HG03457 (cell line): Measurements from ENCODE around the gene MYF6.
A peak's percentile ranks its signal among the peaks of the same experiment; 100 is the strongest.

Experiments
- ATAC-seq: cut with Tn5 transposase; IDR thresholded peaks from one replicate; pipeline ENCODE4 v1.9.1; 2021; ENCODE audit warnings: moderate number of reproducible peaks; ENCODE audit not compliant: unreplicated experiment

Gene MYF6

DNA sequence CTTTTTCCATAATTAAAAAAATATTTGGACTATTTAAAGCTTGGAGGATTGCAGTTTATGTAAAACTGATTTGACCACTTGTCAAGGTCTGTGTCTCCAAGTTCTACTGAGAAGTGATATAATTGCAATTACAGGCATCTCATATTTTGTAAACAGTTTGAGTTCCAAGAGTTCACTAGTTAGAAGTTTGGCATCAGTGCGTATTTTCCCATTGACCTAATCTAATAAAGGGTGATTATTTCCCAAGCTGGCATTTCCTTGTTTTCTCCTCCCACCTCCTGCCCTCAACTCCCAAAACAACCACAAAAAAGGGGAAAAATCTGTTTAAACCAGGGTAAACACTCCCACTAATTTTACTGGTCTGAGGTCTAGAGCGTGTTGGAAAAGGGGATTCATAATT lies 3.0 kb upstream of the MYF6 start:
- ATAC-seq: no peak

DNA sequence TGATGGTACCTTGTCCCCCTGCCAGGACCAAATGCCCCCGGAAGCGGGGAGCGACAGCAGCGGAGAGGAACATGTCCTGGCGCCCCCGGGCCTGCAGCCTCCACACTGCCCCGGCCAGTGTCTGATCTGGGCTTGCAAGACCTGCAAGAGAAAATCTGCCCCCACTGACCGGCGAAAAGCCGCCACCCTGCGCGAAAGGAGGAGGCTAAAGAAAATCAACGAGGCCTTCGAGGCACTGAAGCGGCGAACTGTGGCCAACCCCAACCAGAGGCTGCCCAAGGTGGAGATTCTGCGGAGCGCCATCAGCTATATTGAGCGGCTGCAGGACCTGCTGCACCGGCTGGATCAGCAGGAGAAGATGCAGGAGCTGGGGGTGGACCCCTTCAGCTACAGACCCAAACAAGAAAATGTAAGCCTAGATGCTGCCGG lies 410 bp downstream of the MYF6 start:
- no peak for ATAC-seq

DNA sequence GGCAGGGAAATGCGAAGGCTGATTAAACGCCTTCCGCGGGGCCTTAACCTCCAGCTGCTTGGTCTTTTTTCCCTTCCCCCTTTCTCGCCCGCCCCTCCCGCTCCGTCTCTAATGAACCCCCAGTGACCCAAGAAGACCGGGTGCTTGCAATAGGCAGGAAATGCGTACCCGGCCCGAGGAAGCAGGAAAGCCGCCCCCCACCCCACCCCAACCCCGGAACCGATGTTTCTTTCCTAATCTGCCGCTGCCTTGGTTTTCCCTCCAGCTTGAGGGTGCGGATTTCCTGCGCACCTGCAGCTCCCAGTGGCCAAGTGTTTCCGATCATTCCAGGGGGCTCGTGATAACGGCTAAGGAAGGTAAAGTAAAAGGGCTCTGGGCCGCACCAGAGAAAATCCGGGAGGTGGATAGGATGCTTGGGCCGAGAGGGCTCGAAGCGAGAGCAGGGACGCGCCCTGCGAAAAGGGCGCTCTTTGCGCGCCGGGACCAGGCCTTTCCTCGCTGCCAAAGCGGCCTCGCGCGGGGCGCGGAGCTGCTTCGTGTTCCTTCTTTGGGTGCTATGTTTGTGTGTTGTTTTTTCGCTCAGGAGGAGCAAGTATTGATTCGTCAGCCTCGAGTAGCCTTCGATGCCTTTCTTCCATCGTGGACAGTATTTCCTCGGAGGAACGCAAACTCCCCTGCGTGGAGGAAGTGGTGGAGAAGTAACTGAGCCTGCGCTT lies 983 bp downstream of the MYF6 start:
- ATAC-seq: no peak

DNA sequence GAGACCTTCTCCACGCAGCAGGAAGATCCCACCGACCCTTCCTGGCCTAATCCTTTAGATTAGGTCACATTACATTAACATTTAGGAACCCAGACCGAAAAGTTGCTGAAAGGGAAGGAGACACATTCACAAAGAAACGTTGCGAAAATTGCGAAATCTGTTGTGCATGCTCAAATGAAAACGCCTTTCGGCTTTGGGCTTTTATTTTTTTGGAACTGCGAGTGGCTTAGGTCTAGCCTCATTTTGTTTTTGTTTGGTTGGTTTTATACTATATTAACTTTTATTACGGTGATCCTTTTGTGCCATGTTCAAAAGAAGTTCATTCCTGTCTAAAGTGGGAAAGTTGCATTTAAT lies 1.5 kb downstream of the MYF6 start:
- ATAC-seq: no peak

DNA sequence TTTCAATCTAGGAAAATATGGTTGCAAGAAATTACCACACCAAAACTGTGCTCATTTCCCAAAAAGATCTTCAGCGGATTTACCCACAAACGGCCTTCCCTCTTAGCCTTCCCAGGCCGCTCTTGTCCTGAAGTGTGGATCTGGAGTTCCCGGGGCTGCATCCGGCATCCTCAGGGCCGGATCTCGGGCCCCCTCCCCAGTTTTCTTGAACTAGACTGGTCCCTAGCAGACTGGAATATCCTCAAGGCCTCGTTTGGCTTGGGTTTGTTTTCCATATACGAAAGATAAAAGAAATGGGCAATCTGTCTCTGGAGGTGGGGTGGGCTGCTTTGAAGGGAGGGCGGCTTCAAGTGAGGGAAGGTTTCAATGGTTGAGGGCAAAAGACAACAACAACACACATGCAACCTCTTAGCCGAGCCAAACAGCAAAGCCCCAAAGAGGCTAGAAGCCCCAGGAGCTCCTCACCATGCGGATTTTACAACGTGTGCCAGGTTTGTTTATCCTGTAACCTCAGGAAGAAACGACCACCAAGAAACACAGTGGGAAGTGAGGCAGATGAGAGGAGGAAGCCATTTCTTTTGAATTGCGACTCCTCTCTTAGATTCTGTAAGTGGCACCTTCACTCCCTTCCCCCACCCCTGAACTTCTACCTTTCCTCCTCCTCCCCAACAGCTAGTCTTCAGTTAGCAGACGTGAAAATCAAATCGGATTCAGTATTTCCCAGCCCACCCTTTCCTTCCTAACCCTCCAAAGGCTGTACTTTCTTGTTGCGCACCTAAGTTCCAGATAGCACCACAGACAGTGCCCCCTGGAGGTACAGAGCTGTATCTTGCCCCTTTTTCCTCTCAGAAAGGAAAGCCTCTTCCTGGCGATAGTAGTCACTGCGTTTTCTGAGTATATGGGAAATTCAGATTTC lies 2.6 kb downstream of the MYF6 start:
- peak; percentile 59 for ATAC-seq

DNA sequence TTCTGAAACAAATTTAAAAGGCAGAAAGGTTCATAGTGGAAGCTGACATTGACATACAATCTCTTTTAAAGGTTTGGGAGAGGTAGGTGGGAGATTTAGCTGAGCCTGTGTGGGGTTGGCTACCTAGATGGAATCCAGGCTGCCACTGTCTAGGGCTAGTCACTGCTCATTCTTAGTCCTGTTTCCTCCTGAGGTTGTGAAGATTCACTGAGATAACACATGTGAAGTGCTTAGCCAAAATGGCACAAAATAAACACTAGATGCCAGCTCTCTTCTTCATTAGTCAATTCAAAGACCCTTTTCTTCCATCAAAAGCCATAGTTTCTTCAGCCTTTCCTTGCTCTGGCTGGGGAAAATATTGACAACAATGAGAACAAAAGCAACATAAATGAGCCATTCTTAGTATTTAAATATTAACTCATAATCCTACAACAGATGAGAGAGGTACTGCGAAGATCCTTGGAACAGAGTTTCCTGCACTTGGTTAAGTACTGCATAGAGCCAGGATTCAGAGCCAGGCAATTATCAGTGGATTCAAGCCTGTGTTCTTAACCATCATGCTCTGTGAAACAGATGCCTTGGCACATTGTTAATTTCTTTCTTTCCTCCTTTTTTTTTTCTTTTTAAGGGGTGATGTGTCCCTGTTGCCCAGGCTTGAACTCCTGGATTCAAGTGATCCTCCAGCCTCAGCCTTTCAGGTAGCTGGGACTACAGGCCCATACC lies 3.5 kb downstream of the MYF6 start:
- no peak for ATAC-seq

DNA sequence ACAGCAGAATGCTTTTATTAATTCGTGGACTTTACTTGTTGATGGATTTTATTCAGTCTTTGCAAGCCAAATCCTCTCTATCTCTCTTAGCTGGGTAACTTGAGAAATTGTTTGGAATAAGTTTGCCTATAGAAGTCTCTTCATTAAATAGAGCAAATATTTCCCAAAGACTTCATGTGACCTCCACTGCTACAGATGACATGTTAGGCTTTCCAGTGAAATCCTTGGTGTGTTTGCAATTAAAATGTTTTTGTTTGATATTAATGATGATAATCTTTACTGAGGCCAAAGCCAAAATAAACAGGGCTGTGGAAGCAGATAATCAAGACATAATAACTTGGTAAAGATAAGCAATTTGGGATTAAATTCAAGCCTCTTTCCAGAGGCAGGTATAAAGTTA lies 4.4 kb downstream of the MYF6 start:
- ATAC-seq: no peak

DNA sequence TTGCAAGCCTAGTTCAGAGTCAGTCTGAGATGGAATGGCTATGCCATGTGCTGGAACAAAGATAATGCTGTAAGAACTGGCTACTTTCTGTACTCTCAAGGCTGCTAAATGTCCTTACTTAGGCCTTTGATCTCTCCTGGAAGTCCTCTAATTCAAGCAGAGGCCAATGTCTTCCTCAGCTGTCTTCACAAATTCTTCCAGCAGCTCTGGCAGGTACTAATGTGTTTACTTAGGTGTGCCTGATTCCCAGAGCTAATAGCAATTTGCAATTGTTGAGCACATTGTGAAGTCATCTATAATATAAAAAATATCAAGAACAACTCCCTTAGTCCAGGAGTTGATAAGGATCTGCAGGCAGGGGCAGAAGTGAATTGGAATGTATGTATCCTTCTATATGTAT lies 5.4 kb downstream of the MYF6 start:
- ATAC-seq: no peak

DNA sequence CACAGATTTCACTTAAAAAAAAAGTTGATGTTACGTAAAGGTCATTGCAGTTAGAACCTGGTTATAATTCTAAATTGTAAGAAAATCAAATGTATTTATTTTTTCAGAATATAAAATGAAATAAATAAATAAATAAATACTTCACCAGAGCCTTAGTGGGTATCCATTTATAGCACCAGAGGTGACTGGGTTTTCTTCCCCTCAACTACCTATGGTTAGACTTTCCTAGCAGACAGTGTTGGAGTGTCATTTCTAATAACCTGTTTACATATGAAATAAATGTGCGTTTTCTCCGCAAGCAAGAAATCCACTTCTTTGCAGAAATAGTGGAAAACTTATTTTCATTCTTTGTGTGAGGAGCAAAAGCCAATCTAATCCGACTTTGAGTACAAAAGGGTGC lies 6.0 kb downstream of the MYF6 start:
- ATAC-seq: no peak

DNA sequence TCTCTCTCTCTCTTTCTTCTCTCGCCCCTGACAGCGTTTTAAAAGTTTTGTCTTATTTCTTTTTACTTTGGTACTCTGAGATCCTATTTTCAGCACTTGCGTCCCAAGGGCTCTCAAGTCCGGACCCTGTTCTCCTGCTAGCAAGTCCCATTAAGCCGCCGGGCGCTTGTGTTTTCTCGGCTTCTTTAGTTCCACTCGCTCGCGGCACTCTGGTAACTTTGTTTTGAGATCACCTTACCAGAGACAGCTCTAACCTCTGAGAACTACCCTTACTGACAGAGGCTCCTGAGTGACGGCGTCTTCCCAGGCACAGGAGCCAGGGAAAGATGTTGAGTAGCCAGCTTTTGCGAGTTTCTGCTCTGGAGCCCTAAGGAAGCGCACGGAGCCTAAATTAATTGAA lies 6.6 kb downstream of the MYF6 start:
- ATAC-seq: no peak

DNA sequence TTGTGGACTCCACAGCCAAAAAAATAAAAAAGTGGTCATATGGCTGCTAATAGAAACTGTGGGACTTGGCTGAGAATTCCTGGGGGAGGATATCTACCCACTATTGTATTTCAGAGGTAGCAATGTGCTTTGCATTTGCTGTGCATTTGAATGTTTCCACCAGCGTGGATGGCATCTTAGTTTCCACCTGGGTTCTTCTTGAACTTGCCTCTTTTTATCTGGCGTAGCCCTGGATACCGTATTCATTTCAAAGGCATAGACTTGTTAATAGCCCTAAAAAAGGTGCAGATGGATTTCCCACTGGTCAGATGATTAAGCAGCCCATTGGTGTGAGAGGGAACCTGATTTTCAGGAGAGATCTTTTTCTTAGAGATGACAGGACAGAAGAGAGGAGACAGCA lies 7.4 kb downstream of the MYF6 start:
- ATAC-seq: no peak

DNA sequence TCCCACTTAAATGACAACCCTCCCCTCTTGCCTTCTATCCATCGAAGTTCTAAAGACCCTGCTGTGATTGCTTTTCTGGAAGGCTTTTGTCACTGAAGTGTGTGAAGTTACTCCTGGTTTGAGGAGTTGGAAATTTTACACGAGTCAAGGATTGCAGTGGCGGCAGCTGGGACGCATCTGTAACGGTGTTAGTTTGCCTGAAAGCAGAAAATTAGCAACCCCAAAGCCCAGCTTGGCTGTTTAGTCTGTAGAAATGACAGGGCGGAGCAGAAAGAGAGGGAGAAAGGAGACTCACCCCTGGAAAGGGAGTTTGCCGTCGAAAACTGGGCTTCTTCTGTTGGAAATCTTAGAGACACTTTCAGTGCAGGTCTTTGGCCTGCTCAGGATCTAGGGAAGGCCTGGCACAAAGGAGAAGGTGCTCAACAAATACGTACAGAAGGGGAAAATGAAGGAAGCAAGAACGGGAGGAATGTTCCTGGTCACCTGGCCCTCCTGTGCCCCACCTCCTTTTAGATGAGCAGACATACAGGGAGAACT lies 8.3 kb downstream of the MYF6 start:
- no peak for ATAC-seq

DNA sequence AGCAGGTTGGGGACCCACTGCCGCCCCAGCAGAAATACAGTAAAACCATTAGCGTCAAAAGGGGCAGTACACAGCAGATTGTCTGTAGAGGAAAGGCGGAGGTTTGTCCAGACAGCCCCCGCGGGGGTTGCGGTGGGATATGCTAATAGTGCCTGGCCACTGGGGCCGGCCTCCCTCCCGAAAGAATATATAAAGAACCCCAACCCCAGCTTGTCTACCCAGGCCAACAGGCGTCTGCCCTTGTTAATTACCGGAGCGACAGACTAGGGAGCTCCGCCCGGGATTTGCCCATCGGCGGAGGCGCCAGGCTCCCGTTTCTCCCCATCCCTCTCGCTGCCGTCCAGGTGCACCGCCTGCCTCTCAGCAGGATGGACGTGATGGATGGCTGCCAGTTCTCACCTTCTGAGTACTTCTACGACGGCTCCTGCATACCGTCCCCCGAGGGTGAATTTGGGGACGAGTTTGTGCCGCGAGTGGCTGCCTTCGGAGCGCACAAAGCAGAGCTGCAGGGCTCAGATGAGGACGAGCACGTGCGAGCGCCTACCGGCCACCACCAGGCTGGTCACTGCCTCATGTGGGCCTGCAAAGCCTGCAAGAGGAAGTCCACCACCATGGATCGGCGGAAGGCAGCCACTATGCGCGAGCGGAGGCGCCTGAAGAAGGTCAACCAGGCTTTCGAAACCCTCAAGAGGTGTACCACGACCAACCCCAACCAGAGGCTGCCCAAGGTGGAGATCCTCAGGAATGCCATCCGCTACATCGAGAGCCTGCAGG lies 9.4 kb downstream of the MYF6 start, which contains the start of gene MYF5:
Gene MYF5 (plus strand): TSS at position 217 of the 774 bp plus-strand sequence. CDS start 152 bp downstream, at position 369.
- no peak for ATAC-seq

DNA sequence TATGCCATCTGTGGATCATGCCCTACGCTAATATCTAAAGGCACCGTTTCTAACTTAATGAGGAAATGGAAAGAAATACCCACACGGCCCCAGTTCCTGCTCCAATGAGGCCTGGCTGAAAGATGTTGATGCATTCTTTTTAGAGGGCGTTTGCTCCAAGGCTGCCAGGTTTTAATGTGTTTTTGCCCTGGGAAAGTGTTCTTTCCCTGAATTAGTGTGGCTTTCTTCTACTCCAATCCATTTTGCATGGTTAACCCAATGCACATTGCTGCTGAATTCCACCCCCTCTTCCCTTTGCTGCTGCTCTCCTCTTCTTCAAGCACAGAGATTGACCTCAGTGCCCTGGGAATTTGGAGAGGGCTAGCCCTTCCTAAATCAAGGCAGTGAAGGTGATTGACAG lies 10.4 kb downstream of the MYF6 start:
- no peak for ATAC-seq

DNA sequence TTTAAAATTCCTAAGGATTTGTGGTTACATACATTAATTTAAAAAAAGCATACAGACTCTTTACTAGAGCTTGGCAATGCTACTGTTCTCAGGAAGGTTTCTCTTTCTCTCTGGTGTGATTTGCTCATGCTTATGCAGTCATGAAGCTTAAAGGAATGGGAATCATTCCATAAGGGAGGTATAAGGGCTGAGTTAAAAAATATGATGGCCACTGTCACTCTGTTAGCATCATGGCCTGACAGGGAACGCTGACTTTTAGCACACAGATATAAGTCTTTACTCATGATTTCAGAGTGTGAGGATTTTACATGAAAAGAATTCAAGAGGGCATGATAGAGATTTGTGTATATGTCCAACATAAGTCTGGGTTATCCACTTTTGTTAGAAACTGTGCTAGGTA lies 13.1 kb downstream of the MYF6 start:
- ATAC-seq: no peak

DNA sequence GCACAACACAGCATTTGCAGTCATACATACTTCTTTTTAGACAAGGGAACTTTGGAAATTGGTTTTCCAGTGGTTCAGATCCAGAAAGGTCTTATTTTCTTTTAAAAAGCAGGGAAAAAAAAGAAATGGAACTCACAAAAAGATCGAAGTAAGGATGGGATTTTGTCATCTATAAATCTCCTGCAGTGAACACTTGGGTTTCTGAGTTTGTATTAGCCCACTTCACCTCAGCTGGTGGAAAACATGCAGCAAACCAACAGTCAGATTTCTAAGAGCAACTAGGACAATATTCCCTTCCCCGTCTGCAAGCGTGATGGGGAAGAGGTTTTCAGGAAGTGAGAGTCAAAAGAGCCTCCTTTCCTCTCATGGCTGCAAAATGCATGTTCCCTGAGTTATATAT lies 13.9 kb downstream of the MYF6 start:
- no peak for ATAC-seq

DNA sequence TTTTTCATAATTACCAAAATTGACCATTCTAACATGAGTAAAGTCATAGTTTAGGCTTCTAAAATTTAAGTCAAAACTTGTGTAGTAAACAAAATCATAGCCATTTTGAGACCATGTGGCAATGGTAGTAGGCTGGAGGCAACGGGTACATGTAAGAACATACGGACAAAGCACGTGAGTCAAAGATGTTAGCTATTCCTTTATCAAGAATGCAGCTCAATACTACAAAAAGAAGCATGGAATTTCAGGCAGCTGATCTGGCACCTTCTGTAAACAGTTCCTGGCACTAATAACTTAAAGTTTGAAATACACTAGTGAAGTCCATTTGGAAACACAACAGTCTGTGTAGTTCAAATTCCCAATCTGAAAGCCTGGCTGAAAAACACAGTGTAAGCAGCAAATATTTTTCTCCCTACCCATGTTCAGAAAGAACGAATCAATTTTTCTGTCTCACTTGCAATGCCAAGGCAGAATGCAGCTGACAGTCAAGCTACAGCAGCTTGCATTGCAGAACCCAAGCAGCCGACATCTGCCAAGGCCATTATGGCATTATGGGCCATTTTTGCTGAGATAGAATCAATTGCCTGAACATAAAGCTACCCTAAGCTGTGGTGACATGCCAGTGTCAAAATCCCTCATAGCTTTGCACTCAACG lies 38.5 kb downstream of the MYF6 start:
- ATAC-seq: no peak

DNA sequence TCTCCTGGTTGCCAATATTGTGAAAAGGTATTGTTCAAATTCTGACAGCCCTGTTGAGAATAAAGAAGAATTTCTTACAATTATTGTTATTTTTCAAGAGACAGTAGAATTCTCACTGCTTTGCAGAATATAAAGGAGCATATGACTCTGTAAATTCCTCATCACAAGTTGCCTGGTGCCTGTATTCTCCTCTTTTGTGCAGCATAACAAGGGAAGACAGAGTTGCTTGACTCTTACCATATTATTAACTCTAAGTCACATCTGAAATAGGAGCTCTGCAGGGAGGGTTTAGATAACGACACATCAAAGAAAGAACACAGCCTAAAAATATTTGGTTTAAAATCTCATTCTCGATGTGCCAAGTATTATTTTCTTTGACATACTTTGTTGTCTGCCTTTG lies 40.4 kb downstream of the MYF6 start:
- no peak for ATAC-seq

DNA sequence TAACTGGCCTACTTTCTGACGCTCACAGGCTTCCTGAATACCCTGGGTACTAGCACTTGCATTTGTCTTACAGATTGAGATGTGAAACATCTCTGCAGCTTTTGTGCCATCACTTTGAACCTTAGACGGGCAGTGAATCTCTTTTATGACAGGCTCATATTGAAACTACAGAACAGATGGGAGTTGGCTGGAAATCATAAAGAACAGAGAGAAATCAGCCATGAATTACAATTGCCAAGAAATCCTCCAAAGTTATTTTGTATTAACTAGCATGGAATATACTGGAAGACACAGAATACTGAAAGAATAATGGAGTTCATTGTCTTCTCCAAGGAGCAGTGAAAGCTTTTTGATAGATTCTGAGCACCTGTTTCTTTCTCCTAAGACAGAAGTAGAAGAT lies 42.0 kb downstream of the MYF6 start:
- no peak for ATAC-seq

DNA sequence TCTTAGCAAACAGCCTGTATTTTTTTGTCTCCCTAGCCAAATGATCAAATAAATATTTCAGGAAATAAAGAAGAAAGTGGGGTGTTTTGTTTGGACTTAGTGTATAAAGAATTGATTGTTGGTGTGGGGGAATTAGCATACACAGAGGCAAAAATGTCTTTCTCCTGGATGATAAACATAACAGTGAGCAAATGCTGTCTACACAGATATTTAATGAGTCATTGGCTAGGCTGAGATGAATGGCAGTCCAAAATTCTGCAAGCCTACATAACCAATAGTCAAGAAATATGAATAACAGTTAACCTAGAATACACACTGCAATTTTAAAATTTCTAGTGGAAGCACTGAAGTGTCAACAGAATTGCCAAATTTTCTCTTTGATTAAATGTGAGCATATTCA lies 45.0 kb downstream of the MYF6 start:
- no peak for ATAC-seq
